GM23338 (cell line): Measurements from ENCODE around the gene PHLPP2.

Source experiments
- EZH2phosphoT487 ChIP-seq: fragments of 200-600 bp; sonication (generic); IDR thresholded peaks from one replicate; pipeline ENCODE4 v1.8.1; 2018; ENCODE audit warnings: antibody characterized with exemption; ENCODE audit not compliant: unreplicated experiment
- JUNB ChIP-seq: IDR thresholded peaks from one replicate; pipeline ENCODE4 v1.6.1; 2016; ENCODE audit warnings: antibody characterized with exemption; ENCODE audit not compliant: unreplicated experiment
- POLR2AphosphoS5 ChIP-seq: IDR thresholded peaks from 2 replicates; pipeline ENCODE4 v1.6.1; 2016; ENCODE audit warnings: antibody characterized with exemption, low read depth
- ZNF114 ChIP-seq: fragments of 250-450 bp; sonication (Bioruptor Pico); IDR thresholded peaks from 2 replicates; pipeline ENCODE4 v1.5.0; 2020; ENCODE audit warnings: mild to moderate bottlenecking, moderate library complexity
- TF ChIP-seq, protein P1 (sequence below), 2 experiments: fragments of 200-600 bp in 1 of 2; sonication (generic) in 1 of 2; conservative IDR thresholded peaks; 2 replicates each; pipeline versions ENCODE4 v1.5.1 to v1.6.1; 2016 to 2017; ENCODE audit warnings: antibody characterized with exemption in 2 of 2, low read depth in 2 of 2, mild to moderate bottlenecking in 2 of 2, moderate library complexity in 1 of 2
- TF ChIP-seq, protein P2 (sequence below): IDR thresholded peaks from one replicate; pipeline ENCODE4 v1.6.1; 2018; ENCODE audit warnings: antibody characterized with exemption; ENCODE audit not compliant: unreplicated experiment

DNA sequence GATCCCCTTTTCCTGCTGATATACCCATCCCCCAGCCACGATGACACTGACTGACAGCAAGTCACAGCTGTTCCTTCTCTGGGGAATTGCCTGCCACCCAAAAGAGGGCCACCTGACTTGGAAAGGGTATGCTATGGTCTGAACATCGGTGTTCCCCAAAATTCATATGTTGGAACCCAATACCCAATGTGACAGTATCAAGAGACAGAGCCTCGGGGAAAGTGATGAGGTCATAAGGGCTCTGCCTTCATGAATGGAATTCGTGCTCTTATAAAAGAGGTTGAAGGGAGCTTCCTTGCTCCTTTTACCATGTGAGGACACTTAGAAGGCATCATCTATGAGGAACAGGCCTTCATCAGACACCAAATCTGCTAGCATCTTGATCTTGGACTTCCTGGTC, 106.1 kb downstream of the PHLPP2 start:
- TF ChIP-seq, protein P1, sequence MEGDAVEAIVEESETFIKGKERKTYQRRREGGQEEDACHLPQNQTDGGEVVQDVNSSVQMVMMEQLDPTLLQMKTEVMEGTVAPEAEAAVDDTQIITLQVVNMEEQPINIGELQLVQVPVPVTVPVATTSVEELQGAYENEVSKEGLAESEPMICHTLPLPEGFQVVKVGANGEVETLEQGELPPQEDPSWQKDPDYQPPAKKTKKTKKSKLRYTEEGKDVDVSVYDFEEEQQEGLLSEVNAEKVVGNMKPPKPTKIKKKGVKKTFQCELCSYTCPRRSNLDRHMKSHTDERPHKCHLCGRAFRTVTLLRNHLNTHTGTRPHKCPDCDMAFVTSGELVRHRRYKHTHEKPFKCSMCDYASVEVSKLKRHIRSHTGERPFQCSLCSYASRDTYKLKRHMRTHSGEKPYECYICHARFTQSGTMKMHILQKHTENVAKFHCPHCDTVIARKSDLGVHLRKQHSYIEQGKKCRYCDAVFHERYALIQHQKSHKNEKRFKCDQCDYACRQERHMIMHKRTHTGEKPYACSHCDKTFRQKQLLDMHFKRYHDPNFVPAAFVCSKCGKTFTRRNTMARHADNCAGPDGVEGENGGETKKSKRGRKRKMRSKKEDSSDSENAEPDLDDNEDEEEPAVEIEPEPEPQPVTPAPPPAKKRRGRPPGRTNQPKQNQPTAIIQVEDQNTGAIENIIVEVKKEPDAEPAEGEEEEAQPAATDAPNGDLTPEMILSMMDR (conservative IDR thresholded peaks at IDR 0.05; ENCODE audit: low read depth in 2 of 2): no peak
- TF ChIP-seq EZH2phosphoT487: no peak
- no peak for TF ChIP-seq ZNF114 (CRISPR knock-in tag)
- TF ChIP-seq, protein P2, sequence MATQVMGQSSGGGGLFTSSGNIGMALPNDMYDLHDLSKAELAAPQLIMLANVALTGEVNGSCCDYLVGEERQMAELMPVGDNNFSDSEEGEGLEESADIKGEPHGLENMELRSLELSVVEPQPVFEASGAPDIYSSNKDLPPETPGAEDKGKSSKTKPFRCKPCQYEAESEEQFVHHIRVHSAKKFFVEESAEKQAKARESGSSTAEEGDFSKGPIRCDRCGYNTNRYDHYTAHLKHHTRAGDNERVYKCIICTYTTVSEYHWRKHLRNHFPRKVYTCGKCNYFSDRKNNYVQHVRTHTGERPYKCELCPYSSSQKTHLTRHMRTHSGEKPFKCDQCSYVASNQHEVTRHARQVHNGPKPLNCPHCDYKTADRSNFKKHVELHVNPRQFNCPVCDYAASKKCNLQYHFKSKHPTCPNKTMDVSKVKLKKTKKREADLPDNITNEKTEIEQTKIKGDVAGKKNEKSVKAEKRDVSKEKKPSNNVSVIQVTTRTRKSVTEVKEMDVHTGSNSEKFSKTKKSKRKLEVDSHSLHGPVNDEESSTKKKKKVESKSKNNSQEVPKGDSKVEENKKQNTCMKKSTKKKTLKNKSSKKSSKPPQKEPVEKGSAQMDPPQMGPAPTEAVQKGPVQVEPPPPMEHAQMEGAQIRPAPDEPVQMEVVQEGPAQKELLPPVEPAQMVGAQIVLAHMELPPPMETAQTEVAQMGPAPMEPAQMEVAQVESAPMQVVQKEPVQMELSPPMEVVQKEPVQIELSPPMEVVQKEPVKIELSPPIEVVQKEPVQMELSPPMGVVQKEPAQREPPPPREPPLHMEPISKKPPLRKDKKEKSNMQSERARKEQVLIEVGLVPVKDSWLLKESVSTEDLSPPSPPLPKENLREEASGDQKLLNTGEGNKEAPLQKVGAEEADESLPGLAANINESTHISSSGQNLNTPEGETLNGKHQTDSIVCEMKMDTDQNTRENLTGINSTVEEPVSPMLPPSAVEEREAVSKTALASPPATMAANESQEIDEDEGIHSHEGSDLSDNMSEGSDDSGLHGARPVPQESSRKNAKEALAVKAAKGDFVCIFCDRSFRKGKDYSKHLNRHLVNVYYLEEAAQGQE: no peak
- TF ChIP-seq POLR2AphosphoS5: no peak
- no peak for TF ChIP-seq JUNB
